K562 (cell line): ENCODE data around the gene MTTP. TPM values are rescaled to one million over a fixed set of nuclear protein-coding genes. Genes with fewer than 3 reads are reported as not detected.

Source experiments
- BACH1 ChIP-seq: fragments of 200-800 bp; sonication (Bioruptor generic); IDR thresholded peaks from 2 replicates; pipeline ENCODE4 v1.6.1; 2016; ENCODE audit warnings: missing genetic modification characterization, missing compliant biosample characterization
- CBX1 ChIP-seq: sonication (generic); IDR thresholded peaks from 2 replicates; pipeline ENCODE4 v1.6.1; 2016; ENCODE audit warnings: antibody characterized with exemption, low read depth, mild to moderate bottlenecking
- DNMT1 ChIP-seq: fragments of 450-650 bp; IDR thresholded peaks from 2 replicates; pipeline ENCODE4 v1.6.1; 2016; ENCODE audit warnings: antibody characterized with exemption, mild to moderate bottlenecking
- E2F3 ChIP-seq: fragments of 250-450 bp; sonication (Bioruptor Pico); IDR thresholded peaks from 2 replicates; pipeline ENCODE4 v1.4.0; 2020; ENCODE audit warnings: mild to moderate bottlenecking
- E2F5 ChIP-seq: sonication (generic); formaldehyde crosslinking; IDR thresholded peaks from 2 replicates; pipeline ENCODE4 v1.8.0; 2022; ENCODE audit warnings: mild to moderate bottlenecking, missing genetic modification reagents
- FOXA3 ChIP-seq, 2 experiments: fragments of 450-650 bp in 1 of 2; sonication (generic) in 1 of 2; formaldehyde crosslinking; IDR thresholded peaks in 1 of 2; conservative IDR thresholded peaks in 1 of 2; 2 replicates each; pipeline versions ENCODE4 v1.4.0 to v1.8.0; 2020 to 2022; ENCODE audit warnings: mild to moderate bottlenecking in 2 of 2, missing genetic modification reagents in 1 of 2
- GATA2 ChIP-seq: sonication (generic); formaldehyde crosslinking; IDR thresholded peaks from 2 replicates; pipeline ENCODE4 v1.4.0; 2020; ENCODE audit warnings: mild to moderate bottlenecking, missing genetic modification reagents
- HMBOX1 ChIP-seq: sonication (generic); IDR thresholded peaks from 2 replicates; pipeline ENCODE4 v1.6.1; 2016
- IRF1 ChIP-seq: sonication (generic); formaldehyde crosslinking; IDR thresholded peaks from 2 replicates; pipeline ENCODE4 v1.8.0; 2022; ENCODE audit warnings: missing genetic modification reagents, mild to moderate bottlenecking, borderline replicate concordance
- JUNB ChIP-seq: fragments of 450-650 bp; formaldehyde crosslinking; conservative IDR thresholded peaks from 2 replicates; pipeline ENCODE4 v1.4.0; 2020; ENCODE audit warnings: mild to moderate bottlenecking
- PHTF2 ChIP-seq: fragments of 250-450 bp; sonication (Bioruptor Pico); IDR thresholded peaks from 2 replicates; pipeline ENCODE4 v1.5.0; 2021; ENCODE audit warnings: mild to moderate bottlenecking
- PRMT5 ChIP-seq: sonication (generic); formaldehyde crosslinking; IDR thresholded peaks from 2 replicates; pipeline ENCODE4 v1.5.0; 2020; ENCODE audit warnings: missing genetic modification reagents
- PTRF ChIP-seq: fragments of 450-650 bp; IDR thresholded peaks from 2 replicates; pipeline ENCODE4 v1.6.1; 2016; ENCODE audit warnings: mild to moderate bottlenecking, missing genetic modification characterization, missing compliant biosample characterization
- RAD51 ChIP-seq: fragments of 450-650 bp; IDR thresholded peaks from 2 replicates; pipeline ENCODE4 v1.7.1; 2016; ENCODE audit warnings: low read depth, mild to moderate bottlenecking, borderline replicate concordance
- STAT5B ChIP-seq: fragments of 250-450 bp; sonication (Bioruptor Pico); IDR thresholded peaks from 2 replicates; pipeline ENCODE4 v1.8.0; 2021; ENCODE audit warnings: mild to moderate bottlenecking, inconsistent platforms
- TEAD2 ChIP-seq: fragments of 450-650 bp; IDR thresholded peaks from 2 replicates; pipeline ENCODE4 v1.6.1; 2016; ENCODE audit warnings: missing genetic modification characterization, control low read depth, missing compliant biosample characterization
- U2AF2 ChIP-seq: fragments of 200-400 bp; formaldehyde crosslinking; optimal IDR thresholded peaks from 2 replicates; pipeline ENCODE3; 2017; ENCODE audit warnings: low read depth, mild to moderate bottlenecking, low read length
- ZC3H4 ChIP-seq: sonication (generic); formaldehyde crosslinking; IDR thresholded peaks from 2 replicates; pipeline ENCODE4 v1.9.0; 2021; ENCODE audit warnings: missing genetic modification reagents, borderline replicate concordance
- ZFPM2 ChIP-seq: fragments of 250-450 bp; sonication (Bioruptor Pico); IDR thresholded peaks from 2 replicates; pipeline ENCODE4 v1.5.1; 2022; ENCODE audit warnings: mild to moderate bottlenecking
- ZNF143 ChIP-seq: sonication (generic); formaldehyde crosslinking; IDR thresholded peaks from 2 replicates; pipeline ENCODE4 v1.9.0; 2022; ENCODE audit warnings: mild to moderate bottlenecking, missing genetic modification reagents
- ZNF277 ChIP-seq: fragments of 250-450 bp; sonication (Bioruptor Pico); IDR thresholded peaks from 2 replicates; pipeline ENCODE4 v1.8.0; 2022; ENCODE audit warnings: inconsistent platforms, mild to moderate bottlenecking, moderate library complexity, borderline replicate concordance
- ZNF512 ChIP-seq: IDR thresholded peaks from 2 replicates; pipeline ENCODE4 v1.6.1; 2016; ENCODE audit warnings: missing genetic modification characterization, missing compliant biosample characterization
- polyA plus RNA-seq, 8 experiments: library from polyadenylated mRNA; depleted of rRNA in 4 of 8; stranded (reverse) in 5 of 8; unstranded in 3 of 8; fragments of >200 nt; fragmentation: Nextera tagmentation in 2 of 8; fragmentation: Illumina TruSeq in 1 of 8; extraction: Ambion mirVana in 2 of 8; extraction: Trizol in 1 of 8; gene quantifications; 2 replicates each; pipeline versions ENCODE4 v1.2.1 to v1.2.3, GENCODE V29; 2011 to 2014; ENCODE audit warnings: inconsistent platforms in 1 of 8, missing spikeins in 1 of 8
- total RNA-seq, 7 experiments: library from RNA; depleted of rRNA in 6 of 7; stranded (reverse); fragments of >200 nt in 6 of 7; fragmentation: Illumina TruSeq in 2 of 7; extraction: Trizol in 2 of 7; gene quantifications; 2 replicates each; pipeline versions ENCODE4 v1.2.1 to v1.2.3, GENCODE V29; 2011 to 2021; ENCODE audit warnings: low replicate concordance in 1 of 7

The MTTP gene
- total and polyA plus RNA-seq, 9 of the 15 experiments (the other 6 are each of a cell fraction or from before 2014, with no cell fraction given): 0.01 to 0.29 (median 0.04) TPM; not detected in 2

- no peak; the same call in 1 of the 2 replicates for TF ChIP-seq RAD51
- TF ChIP-seq ZNF512: no peak
- TF ChIP-seq ZNF143 (CRISPR knock-in tag): peak; percentile 87
- TF ChIP-seq PHTF2 (CRISPR knock-in tag): no peak
- no peak for TF ChIP-seq ZC3H4 (CRISPR knock-in tag)
- no peak for TF ChIP-seq ZNF277 (CRISPR knock-in tag)
- no peak for TF ChIP-seq PTRF (tag)
- no peak for TF ChIP-seq U2AF2
- TF ChIP-seq JUNB: no peak
- no peak for TF ChIP-seq IRF1 (CRISPR knock-in tag)
- no peak for TF ChIP-seq ZFPM2
- no peak for TF ChIP-seq DNMT1
- TF ChIP-seq E2F3 (CRISPR knock-in tag): no peak
- no peak for TF ChIP-seq CBX1
- no peak for TF ChIP-seq E2F5 (CRISPR knock-in tag)
- TF ChIP-seq TEAD2: no peak
- TF ChIP-seq STAT5B (CRISPR knock-in tag): no peak
- TF ChIP-seq GATA2 (CRISPR knock-in tag): no peak
- TF ChIP-seq BACH1 (tag): no peak
- no peak for TF ChIP-seq PRMT5 (CRISPR knock-in tag)
- TF ChIP-seq FOXA3 (CRISPR knock-in tag; conservative IDR thresholded peaks at IDR 0.05 in 1 of 2, IDR thresholded peaks at IDR 0.05 in 1 of 2): no peak
- no peak for TF ChIP-seq HMBOX1
Measured at GRCh38 chr4:99563310-99564186, 11.1 kb upstream of the MTTP start, which contains the start of gene TRMT10A (continued).
